Measurements from ENCODE around the gene DPH7.

DNA sequence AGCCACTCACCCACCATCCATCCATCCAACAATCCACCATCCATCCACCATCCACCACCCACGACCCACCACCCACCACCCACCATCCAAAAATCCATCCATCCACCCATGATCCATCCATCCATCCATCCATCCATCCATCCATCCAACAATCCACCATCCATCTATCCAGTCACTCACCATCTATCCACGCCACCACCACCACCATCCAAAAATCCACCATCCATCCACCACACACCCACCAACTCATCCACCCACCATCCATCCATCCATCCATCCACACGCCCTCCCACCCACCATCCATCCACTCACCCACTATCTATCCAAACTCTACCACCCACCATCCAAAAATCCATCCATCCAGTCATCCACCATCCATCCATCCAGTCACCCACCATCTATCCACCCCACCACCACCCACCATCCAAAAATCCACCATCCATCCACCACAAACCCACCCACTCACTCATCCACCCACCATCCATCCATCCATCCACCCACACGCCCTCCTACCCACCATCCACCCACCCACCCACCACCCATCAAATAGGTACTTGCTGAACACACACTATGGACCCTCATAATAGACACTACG is 9.0 kb downstream of the DPH7 start:
- TF ChIP-seq, protein P1, sequence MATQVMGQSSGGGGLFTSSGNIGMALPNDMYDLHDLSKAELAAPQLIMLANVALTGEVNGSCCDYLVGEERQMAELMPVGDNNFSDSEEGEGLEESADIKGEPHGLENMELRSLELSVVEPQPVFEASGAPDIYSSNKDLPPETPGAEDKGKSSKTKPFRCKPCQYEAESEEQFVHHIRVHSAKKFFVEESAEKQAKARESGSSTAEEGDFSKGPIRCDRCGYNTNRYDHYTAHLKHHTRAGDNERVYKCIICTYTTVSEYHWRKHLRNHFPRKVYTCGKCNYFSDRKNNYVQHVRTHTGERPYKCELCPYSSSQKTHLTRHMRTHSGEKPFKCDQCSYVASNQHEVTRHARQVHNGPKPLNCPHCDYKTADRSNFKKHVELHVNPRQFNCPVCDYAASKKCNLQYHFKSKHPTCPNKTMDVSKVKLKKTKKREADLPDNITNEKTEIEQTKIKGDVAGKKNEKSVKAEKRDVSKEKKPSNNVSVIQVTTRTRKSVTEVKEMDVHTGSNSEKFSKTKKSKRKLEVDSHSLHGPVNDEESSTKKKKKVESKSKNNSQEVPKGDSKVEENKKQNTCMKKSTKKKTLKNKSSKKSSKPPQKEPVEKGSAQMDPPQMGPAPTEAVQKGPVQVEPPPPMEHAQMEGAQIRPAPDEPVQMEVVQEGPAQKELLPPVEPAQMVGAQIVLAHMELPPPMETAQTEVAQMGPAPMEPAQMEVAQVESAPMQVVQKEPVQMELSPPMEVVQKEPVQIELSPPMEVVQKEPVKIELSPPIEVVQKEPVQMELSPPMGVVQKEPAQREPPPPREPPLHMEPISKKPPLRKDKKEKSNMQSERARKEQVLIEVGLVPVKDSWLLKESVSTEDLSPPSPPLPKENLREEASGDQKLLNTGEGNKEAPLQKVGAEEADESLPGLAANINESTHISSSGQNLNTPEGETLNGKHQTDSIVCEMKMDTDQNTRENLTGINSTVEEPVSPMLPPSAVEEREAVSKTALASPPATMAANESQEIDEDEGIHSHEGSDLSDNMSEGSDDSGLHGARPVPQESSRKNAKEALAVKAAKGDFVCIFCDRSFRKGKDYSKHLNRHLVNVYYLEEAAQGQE (IDR thresholded peaks at IDR 0.05; ENCODE audit: low read depth) = no peak
- TF ChIP-seq CTCF (IDR thresholded peaks at IDR 0.05 in 2 of 3, conservative IDR thresholded peaks at IDR 0.05 in 1 of 3; ENCODE audit: borderline replicate concordance in 1 of 3, insufficient read depth in 1 of 3, low read depth in 2 of 3, low read length in 2 of 3) (no peak), YY1 (IDR thresholded peaks at IDR 0.05; ENCODE audit: extremely low read depth, insufficient replicate concordance, low read depth, low read length) (no peak)

Data from HCT116 (cell line).